DMS79 (cell line): ENCODE results near the gene DHRS7B.
A peak's percentile ranks its signal among the peaks of the same experiment; 100 is the strongest.
"Not testable (repeated sequence)": the region's sequence is repeated elsewhere in the genome, so short reads cannot be mapped to it uniquely, and the experiment has no call there.

ENCODE experiments used
- DNase-seq: peaks from one replicate; lab custom pipeline; 2025; lab: John Stamatoyannopoulos, UW

Gene DHRS7B

DNA sequence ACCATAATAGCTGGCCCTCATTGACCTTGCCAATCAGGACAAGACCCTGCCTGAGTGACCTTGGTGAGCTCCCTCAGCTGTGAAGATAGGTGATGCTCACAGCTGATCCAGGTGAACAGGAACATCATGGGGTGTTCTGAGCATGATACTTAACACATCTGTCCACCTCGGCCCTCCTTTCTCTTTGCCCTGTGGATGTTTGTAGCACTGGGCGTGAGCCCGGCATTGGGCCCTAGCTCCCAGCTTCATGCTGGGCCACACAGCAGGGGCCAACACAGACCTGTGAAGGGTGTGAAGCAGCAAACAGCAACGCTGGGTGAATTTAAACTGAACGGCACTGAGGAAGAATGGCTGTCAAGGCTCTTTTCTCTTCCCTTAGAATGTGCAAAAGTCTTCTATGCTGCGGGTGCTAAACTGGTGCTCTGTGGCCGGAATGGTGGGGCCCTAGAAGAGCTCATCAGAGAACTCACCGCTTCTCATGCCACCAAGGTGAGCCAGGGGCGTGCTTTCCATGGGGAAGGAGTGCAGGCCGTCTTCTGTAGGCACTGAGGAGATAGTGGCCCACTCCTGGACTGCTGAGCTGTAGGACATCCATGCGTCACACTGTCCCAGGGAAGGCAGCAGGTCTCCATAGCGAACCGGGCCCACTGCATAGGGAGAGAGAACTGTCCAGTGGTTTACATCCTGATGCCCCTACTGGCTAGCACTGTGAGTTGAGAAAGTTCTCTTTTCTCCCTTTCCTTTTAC lies 51.3 kb downstream of the DHRS7B start:
- DNase-seq: no peak

- DNase-seq: no peak
These were observed 56.7 kb downstream of the DHRS7B start for GRCh38 chr17:21183468-21183867.

DNA sequence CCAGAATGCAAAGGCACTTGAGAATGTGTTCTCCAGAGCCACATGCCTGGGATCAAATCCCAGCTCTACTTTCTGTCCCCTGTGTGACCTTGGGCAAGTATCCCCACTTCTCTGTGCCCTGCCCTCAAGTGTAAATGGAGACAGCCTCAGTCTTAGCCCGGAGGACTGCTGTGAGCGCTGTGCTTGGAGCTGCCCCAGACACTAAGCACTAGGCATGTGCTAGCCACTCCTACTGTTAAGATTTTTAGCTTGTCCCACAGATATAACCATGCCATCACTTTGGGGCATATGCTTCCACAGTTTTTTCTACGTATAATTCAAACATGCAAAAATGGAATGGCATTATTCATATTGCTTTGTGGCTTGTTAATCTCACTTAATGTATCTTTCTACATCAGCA lies 57.8 kb downstream of the DHRS7B start:
- no peak for DNase-seq

GRCh38 chr17:21185061-21185460 lies 58.3 kb downstream of the DHRS7B start:
- DNase-seq: no peak

- DNase-seq: no peak
These were observed 59.8 kb downstream of the DHRS7B start for GRCh38 chr17:21186399-21187187.

DNA sequence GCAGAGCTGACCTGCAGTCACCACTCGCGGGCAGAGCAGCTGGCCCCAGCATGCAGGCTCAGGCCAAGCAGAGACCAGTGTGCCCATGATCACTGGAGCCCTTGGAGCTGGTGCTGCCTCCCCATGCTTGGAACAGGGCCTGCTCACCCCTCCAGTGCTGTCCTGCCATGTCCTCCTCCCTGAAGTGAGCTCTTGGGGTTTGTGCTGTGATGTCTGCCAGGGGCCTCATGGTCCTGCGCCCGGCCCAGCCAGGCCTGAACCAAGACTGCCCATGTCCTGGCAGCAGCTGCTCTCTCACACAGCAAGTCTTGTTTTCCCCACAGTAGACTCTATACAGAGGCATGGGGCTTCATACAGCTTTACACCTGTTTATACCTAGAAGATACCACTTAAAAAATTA lies 62.6 kb downstream of the DHRS7B start:
- DNase-seq: no peak

DNA sequence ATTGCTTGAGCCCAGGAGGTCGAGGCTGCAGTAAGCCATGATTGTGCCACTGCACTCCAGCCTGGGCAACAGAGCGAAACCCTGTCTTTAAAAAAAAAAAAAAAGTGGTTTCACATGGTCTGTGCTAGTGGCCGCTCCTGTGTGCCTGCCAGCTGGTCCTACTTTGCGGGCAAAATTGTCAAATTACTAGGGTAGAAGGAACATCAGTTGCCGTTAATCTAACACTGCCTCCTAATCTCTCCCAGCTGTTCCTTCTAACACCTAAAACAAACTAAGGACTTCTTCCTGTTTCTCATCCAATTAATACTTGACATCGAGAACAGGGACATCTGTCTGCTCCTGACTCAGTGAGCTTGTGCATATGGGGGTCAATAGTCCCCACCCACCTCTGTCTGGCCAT lies 63.3 kb downstream of the DHRS7B start:
- DNase-seq: no peak

DNA sequence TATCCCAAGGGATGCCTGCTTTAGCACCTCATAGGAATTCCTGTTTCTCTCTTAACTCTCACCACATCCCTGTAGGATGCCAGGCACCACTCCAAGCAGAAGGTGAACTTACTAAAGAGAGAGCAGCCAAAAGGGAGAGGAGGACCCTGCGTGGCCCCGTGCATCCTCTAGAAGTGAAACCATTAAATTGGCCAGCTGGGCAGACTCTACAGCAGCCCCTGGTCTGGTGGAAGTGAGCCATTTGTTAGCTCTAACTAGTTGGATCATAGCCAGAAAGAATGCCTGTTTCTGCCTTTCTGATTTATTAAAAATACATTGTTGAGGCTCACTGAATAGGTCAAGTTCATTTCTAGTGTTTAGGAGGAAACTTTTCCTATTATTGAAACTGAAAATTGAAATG lies 64.9 kb downstream of the DHRS7B start:
- DNase-seq: no peak

GRCh38 chr17:21192414-21192813 lies 65.7 kb downstream of the DHRS7B start:
- not testable (repeated sequence) for DNase-seq

GRCh38 chr17:21193031-21193430 lies 66.3 kb downstream of the DHRS7B start:
- DNase-seq: no peak

DNA sequence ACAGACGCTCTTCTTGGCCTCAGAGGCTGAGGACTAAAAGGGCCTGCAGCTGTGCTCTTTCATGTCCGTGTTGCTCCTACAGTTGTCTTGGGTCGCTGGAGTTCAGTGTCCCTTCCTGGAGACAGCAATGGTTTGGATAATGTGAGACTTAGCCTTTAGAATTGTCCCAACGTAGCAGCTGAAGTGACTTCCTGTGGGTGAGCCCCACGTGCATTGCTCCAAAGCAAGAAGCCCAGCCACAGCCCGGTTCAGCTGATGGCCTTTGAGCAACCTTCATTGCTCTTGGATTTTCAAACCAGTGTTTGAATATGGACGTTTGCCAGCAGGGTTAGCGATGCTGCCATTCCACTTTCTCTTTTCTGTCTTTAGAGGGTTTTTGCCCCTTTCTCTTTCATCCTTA lies 67.5 kb downstream of the DHRS7B start:
- DNase-seq: peak; percentile 40

GRCh38 chr17:21194703-21195102 lies 67.9 kb downstream of the DHRS7B start:
- DNase-seq: peak; percentile 41

- DNase-seq: no peak
These were observed 69.4 kb downstream of the DHRS7B start for GRCh38 chr17:21196126-21196525.

DNA sequence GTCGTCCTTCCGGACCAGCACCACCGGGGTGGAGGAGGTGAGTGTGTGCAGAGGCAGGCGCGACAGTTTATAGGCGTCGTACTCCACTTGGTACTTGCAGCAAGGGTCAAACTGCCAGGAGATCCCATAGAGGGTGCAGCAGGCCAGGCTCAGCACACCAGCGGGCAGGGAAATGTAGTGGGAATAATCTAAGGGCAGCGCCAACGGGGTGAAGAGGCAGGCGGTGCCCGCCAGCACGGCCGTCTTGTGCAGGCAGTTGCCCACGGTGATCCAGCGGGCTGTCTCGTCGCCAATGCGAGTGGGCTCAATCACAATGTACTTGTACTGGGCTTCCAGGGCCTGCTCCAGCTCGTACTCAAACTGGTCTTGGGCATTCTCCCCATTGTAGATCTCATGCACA lies 71.6 kb downstream of the DHRS7B start:
- no peak for DNase-seq

GRCh38 chr17:21199311-21199710 lies 72.5 kb downstream of the DHRS7B start:
- DNase-seq: no peak

- no peak for DNase-seq
These were observed 73.1 kb downstream of the DHRS7B start for GRCh38 chr17:21199856-21200255.

DNA sequence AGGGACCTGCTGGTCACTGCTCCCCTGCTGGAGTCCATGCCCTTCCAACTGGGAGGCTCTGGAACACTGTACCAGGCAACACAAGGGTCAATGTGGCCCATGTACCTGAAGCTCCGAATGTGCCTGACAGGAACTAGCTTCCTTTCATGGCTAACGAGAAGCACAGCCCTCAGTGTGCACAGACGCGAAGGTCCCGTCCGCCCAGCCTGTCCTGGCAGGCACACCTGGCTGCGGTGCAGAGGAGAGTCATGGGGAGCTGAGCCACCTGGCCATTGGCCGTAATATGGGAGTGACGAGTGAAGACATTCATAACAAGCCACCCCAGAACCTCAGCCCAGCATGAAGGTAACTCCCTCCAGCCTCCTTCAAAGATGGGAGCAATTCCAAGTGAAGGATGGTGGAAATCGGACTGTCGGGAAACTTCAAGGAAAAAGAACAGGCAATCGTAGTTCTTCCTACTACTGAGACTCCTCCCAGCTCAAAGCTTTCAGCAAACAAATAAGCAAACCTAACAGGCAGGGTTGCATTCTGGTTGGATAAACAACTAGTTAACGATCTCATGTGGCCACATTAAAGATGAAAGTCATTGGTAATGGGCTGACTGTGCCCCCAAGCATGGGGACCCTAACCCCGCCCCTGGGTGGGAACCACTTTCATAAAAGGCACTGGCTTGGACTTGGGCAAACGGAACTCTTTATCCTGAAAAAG lies 74.0 kb downstream of the DHRS7B start:
- no peak for DNase-seq

DNA sequence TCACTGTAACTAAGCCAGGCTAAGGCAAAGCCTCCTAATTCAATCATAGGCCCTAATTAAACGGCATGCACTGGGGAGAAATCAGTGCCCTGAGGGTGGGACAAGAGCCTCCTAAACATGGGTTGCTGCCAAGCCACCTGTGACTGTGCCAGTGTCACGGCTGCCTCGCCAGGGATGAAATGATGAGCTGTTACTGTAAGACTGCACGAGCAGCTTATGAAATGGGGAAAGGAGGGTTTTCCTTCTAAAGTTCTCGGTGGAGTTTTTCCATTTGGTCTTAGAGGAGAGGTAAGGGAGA lies 74.5 kb downstream of the DHRS7B start:
- DNase-seq: no peak

DNA sequence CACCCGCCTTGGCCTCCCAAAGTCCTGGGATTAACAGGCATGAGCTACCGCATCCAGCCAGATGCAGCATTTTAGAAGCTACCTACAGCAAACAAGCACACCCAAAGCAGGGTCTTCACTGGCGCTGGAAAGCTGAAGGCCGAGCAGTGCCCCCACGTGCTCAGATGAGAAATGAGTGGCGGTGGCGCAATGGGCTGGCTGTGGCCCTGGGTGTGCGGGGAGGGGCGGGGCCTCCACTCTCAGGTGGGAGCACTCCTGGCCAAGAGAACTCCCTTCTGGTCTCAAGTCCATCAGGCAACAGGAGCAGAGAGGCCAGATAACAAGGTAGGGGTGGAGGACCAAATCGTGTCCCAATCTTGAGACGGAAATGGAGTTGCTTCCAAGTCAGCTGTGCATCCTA lies 75.1 kb downstream of the DHRS7B start:
- no peak for DNase-seq

DNA sequence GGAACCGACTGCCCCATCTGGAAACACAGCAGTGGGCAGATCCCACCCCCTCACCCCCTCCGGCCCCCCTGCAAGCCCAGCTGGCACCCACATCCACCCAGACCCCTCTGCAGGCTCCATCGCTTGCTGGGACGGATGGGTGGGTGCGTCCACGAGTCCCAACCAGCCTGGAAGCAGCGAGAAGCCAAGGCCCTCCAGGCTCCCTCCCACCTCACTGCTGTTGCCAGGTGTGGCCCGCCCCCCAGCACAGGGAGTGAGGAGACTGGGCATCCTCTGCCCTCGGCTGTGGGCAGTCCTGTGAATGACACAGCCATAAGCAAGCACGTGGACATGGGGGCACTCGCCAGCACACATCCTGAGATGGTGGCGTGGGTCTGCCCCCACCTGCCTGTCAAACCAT lies 75.7 kb downstream of the DHRS7B start:
- DNase-seq: no peak

DNA sequence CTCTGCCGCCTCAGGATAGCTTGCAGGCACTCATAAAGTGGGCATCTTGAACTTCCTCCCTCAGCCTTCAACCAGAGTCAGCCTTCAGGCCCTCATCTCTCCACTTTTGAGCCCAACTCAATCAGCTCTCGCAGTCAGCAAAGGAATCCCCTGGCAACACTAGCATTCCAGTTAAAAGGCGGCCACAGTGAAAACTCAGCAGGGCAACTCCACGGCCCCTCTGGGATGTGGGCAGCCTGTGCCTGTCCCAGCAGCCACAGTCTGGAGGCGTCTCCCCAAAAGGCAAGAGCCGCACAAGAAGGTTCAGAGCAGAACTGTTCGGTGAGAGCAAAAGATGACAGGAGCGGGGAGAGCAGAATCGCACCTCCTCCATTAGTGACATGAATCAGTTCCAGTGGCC lies 78.2 kb downstream of the DHRS7B start:
- no peak for DNase-seq

GRCh38 chr17:21208352-21208751 lies 81.6 kb downstream of the DHRS7B start:
- no peak for DNase-seq

DNA sequence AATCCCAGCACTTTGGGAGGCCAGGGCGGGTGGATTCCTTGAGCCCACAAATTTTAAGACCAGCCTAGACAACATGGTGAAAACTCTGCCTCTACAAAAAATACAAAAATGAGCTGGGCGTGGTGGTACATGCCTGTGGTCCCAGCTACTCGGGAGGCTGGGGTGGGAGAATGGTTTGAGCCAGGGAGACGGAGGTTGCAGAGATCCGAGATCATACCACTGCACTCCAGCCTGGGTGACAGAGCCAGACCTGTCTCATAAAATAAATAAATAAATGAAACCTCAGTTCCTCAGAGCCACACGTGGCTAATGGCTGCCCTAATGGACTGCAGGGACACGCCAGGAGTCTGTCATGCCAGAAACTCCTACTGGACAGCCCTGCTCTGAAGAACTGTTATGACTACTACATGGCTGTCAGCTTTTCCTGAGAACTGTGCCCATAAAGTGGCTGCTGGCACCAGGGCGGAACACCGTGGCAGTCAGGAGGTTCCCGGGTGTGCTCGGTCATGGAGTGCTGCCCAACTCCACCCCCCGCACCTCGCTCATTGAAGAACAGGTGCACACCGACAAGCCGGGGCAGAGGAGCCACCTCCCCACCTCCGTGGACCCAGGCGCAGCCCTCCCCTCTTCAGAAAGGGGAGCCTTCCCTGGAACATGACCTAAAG lies 82.9 kb downstream of the DHRS7B start:
- DNase-seq: peak; percentile 32
